ENCODE results near the gene ATXN7L1.
A peak's percentile ranks its signal among the peaks of the same experiment; 100 is the strongest.

Gene ATXN7L1

GRCh38 chr7:105693576-105693975 lies 182.8 kb downstream of the ATXN7L1 start:
- DNase-seq: no peak

DNA sequence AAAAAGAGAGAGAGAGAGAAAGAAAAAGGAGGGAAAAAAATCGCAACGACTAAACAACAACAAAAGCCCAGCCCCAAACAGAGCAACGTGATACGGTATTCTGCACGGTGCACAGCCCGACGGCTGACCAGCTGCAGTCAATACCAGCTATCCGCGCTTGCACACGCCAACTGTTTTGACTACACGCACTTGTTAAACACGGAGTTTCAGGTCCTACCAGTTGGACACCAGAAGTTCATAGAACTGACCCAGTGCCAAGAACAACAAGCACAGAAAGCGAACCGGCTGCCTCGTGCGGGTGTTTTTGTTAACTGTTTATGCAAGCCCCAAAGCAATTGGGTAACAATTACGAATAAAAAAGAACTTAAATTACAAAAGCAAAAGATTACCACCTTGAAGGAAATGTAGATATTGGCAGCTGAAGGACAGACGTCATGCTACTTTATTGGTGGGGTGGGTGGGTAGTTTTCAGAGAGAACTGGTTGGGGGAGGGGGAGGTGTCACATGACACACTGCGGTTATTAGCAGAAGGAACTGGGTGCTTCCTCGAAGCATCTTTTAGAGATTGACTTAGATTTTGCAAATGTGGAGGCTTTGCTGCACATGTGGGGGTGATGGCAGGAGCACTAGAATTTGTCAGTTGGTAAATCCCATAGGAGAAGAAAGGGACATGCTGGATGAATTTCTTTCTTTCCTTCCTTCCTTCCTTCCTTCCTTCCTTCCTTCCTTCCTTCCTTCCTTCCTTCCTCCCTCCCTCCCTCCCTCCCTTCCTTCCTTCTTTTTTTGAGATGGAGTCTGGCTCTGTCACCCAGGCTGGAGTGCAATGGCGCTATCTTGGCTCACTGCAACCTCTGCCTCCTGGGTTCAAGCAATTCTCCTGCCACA lies 184.5 kb downstream of the ATXN7L1 start:
- DNase-seq: peak in 1 of 2 donors; percentile 65

GRCh38 chr7:105691082-105691679 lies 185.2 kb downstream of the ATXN7L1 start:
- peak; percentile 35 to 40 for DNase-seq

GRCh38 chr7:105690325-105690945 lies 186.0 kb downstream of the ATXN7L1 start:
- no peak for DNase-seq

- DNase-seq: no peak
Measured at GRCh38 chr7:105689067-105689819, 187.2 kb downstream of the ATXN7L1 start.

DNA sequence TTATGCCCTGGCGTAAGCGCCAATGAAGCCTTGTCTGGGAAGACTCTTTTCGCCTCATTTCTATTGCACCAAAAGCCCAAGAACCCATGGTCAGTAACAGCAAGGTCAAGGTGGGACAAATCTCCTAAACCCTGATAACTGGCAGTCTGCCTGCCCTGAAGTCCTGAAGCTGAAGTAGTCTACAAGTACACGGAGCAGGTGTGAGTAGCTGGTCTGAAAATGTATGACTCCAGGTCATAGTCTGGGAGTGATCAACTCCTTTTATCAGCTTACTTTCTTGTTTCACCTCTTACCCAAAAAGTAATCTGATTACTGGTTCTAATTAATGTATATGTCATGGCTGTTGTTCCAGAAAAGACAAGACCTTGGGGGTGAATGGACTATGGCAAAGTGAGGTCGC lies 187.8 kb downstream of the ATXN7L1 start:
- DNase-seq: no peak

GRCh38 chr7:105685161-105685560 lies 191.2 kb downstream of the ATXN7L1 start:
- DNase-seq: no peak

GRCh38 chr7:105682341-105683060 lies 193.9 kb downstream of the ATXN7L1 start:
- no peak for DNase-seq

DNA sequence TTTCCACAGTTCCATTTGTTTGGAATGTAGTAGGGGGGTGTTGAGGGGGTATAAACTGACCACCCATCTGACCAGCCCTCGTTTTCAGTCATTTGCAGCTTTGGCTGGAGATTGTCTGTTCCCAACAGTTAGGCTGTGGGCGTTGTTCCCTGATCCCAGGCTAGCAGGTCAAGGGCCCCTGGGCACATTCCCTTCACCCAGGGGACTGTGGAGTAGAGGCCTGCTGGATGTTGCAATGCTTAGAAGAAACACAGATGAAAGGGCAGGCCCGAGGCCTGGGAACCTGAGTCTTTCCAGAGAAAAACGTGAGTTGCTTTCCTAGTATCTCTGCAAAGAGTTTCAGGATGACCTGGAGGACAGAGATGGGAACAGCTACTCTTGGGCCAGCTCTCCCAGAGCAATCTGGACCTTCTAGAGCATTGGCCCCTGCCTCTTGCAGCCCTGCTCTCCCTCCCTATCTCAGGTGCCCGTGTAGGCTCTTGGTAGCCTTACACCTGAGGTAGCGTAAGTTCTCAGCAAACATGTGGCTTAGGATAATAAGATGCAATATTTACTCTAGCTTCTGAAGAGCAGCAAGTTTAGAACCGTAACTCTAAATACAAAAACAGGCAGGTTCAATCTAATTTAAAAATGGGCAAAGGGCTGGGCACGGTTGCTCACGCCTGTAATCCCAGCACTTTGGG lies 195.8 kb downstream of the ATXN7L1 start:
- DNase-seq: no peak

DNA sequence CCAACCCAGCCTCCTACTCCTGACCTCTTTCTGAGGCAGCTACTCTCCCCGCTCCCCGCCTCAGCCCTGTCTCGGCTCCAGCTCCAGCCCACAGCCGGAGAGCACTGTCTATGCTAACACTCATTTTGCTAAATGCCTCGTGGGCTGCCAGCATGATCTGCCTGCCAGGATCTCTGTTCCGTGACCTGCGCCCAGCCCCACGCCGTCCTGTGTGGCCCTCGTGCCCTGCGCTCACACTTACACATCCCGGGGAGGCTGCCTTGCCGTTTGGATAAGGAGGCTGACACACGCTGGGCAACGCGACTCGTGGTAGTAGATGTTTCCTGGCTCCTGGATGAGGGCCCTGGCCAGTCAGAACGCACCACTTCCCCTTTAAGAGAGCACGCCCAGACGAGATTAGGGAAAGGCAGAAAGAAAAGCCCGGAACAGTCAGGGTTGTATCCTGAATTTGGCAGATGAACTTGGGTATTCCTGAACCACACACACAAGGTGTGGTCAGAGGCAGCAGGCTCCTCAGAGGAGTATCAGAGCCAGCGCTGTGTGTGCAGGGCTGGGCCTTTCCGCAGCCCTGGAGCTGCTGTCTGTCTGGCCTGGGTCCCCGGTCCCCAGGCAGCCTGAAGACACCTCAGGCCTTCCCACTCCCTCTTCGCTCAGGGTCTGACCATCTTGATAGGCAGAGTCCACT lies 197.4 kb downstream of the ATXN7L1 start:
- peak; percentile 43 to 45 for DNase-seq

DNA sequence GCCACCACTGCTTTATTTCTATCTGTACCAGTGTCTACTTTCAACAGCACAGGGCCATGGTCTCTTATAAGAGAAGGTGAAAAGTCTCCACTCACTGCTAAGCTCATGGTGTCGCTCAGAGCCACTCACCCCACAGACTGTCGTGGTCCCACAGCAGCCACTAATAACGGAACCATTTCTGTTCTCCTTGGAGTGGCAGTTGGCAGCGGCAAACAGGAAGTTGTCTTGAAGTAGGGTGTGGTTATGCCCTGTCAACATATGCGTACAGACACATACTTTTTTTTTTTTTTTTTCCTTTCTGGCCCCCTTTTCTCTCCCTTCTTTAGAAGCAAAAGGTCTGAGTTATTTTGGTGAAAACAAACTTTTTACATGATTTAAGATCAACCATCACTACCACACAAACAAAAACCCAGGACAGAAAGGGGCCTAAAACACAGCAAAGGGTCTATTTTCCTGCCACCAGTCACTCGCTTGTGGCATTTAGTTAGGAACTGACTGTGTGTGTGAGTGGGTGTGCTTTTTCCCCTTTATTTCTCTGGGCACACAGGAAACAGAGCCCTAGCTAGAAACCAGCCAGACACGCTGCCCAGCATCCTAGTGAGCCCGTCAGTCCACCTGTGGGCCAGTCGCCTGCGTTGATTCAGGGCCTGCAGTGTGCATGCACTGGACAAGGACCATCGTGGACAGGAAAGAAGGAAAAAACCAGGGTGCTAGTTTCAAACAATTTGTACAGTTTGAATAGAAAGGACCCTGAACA lies 198.4 kb downstream of the ATXN7L1 start:
- DNase-seq: peak; percentile 53 to 56

GRCh38 chr7:105677410-105677730 lies 199.0 kb downstream of the ATXN7L1 start:
- no peak for DNase-seq

DNA sequence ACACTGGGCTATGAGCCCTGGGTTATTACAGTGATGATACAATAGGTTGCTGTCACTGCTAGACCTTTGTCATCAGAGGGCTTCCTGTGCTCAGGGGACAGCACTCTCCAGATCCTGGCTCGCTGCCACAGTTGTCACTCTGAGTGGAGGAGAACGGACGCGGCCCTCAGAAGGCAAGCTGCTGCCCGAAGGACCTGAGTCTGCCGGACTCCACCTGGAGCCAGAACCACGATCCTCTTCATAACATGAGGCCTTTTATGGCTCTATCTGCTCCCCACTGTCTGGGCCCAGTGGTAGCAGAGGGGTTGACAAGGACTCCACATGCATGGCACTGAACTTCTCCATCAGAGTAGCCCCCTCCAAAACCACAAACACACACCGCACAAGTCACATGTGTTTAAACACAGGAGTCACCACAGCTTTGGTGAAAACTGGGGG lies 200.4 kb downstream of the ATXN7L1 start:
- peak; percentile 51 to 62 for DNase-seq

DNA sequence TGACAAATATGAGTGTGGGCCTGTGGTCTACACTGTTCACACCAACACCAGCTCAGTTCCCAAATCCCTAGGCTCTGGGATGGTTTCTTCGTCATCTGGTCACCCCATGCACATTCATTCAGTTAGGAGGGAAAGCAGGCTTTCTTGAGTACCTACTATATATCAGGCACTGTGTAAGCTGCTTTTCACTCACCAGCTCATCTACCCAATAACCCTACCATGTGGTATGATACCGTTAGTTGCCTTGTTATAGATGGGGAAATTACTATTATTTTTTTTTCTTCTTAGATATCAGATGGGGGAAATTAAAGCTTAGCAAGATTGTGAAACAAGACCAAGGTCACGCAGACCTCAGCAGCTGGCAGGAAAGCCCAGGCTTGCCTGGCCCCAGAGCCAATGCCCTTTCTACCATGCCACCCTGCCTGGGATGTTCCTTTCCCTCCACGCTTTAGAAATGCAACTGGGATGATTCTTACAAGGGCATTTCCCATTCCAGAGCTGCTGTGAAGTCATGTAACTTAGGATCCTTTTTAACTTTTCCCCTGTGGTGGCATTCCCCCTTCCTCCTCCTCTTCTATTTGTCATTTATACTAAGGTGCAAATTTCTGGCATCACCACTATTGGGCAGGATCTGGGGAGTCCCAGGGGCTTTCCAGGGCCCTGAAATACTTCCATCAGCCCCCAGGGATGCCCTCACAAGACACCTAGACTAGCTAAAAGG lies 202.0 kb downstream of the ATXN7L1 start:
- DNase-seq: no peak

GRCh38 chr7:105673367-105674084 lies 202.9 kb downstream of the ATXN7L1 start:
- no peak for DNase-seq

DNA sequence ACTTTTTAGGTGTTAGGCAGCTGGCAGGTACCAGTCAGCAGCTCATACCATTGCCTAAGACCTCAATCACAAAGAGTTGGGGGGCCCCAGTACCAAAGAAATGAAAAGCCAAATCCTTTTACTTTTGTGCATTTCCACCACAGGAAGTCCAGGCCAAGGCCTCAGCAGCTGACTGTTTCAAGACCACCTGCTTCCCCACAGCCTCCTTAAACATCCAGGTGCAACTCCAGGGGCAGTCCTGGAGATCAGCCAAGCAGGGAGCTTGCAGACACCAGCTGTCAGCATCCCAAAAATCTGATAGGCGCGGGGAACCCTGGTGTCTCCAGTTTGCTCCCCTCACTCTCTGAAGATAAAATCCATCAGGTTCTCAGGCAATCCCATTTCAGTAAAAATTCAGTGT lies 203.6 kb downstream of the ATXN7L1 start:
- DNase-seq: no peak

DNA sequence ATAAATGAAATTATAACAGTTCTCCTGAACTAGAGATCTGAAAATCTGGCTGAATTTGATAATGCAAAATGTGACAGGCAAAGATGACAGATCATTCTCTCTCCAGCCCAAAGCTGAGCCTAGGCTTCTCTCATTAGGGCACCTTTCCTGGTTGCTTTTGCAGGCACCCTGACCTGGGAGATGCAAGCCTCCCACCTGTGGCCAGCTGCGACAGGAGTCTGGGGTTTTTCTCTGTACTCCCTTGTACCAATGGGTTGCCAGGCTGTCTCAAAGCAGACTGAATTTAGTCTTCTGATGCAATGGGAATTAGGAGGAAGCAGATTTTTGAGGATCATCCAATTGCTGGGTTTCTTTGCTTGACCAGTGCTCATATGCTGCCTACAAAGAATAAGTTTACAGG lies 210.1 kb downstream of the ATXN7L1 start:
- DNase-seq: no peak

- no peak for DNase-seq
Measured at GRCh38 chr7:105665684-105666083, 210.7 kb downstream of the ATXN7L1 start.

Data from stimulated activated CD4-positive, alpha-beta T cell treated with anti-CD3 and anti-CD28 coated beads, Interleukin-2, amount 100 ng/mL, for 24 hours (primary cell).